ENCODE data around the gene MAD1L1. TPM values are rescaled to one million over a fixed set of nuclear protein-coding genes. Genes with fewer than 3 reads are reported as not detected.
A peak's percentile ranks its signal among the peaks of the same experiment; 100 is the strongest.

The MAD1L1 gene
- total and polyA plus RNA-seq, 2 of the 4 experiments (the other 2 are of a cell fraction) = 29.0 to 40.9 TPM

- peak overlapping the region; percentile 50 for H2AK9ac ChIP-seq (replicated peaks; ENCODE audit: low read depth, low read length, poor library complexity)
- BruUV-seq (replicated peaks) = no TSS peak
- ATAC-seq (ENCODE audit: low read depth) (no peak), DNase-seq (no peak)
- TF ChIP-seq SMC3 (IDR thresholded peaks at IDR 0.05; ENCODE audit: low read depth, low read length) (no peak), RCOR1 (IDR thresholded peaks at IDR 0.05; ENCODE audit: insufficient replicate concordance, low read length) (no peak), MAFK (IDR thresholded peaks at IDR 0.05; ENCODE audit: low read depth, low read length) (no peak), POLR2A (IDR thresholded peaks at IDR 0.05; ENCODE audit: low read depth, low read length) (no peak), MXI1 (IDR thresholded peaks at IDR 0.05; ENCODE audit: borderline replicate concordance, low read depth, low read length) (no peak), FOS (IDR thresholded peaks at IDR 0.05; ENCODE audit: low read depth, low read length) (no peak), NFE2L2 (IDR thresholded peaks at IDR 0.05; ENCODE audit: low read depth, low read length) (no peak), RFX5 (IDR thresholded peaks at IDR 0.05; ENCODE audit: low read depth, low read length) (no peak), BHLHE40 (IDR thresholded peaks at IDR 0.05; ENCODE audit: low read depth, low read length) (no peak), CHD1 (IDR thresholded peaks at IDR 0.05; ENCODE audit: low read depth, low read length) (no peak)
- TF ChIP-seq, protein P1, sequence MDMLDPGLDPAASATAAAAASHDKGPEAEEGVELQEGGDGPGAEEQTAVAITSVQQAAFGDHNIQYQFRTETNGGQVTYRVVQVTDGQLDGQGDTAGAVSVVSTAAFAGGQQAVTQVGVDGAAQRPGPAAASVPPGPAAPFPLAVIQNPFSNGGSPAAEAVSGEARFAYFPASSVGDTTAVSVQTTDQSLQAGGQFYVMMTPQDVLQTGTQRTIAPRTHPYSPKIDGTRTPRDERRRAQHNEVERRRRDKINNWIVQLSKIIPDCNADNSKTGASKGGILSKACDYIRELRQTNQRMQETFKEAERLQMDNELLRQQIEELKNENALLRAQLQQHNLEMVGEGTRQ (IDR thresholded peaks at IDR 0.05; ENCODE audit: low read depth, low read length) = no peak
- TF ChIP-seq, protein P2, sequence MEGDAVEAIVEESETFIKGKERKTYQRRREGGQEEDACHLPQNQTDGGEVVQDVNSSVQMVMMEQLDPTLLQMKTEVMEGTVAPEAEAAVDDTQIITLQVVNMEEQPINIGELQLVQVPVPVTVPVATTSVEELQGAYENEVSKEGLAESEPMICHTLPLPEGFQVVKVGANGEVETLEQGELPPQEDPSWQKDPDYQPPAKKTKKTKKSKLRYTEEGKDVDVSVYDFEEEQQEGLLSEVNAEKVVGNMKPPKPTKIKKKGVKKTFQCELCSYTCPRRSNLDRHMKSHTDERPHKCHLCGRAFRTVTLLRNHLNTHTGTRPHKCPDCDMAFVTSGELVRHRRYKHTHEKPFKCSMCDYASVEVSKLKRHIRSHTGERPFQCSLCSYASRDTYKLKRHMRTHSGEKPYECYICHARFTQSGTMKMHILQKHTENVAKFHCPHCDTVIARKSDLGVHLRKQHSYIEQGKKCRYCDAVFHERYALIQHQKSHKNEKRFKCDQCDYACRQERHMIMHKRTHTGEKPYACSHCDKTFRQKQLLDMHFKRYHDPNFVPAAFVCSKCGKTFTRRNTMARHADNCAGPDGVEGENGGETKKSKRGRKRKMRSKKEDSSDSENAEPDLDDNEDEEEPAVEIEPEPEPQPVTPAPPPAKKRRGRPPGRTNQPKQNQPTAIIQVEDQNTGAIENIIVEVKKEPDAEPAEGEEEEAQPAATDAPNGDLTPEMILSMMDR (conservative IDR thresholded peaks at IDR 0.05; ENCODE audit: low read depth, low read length) = no peak
- TF ChIP-seq, protein P3, sequence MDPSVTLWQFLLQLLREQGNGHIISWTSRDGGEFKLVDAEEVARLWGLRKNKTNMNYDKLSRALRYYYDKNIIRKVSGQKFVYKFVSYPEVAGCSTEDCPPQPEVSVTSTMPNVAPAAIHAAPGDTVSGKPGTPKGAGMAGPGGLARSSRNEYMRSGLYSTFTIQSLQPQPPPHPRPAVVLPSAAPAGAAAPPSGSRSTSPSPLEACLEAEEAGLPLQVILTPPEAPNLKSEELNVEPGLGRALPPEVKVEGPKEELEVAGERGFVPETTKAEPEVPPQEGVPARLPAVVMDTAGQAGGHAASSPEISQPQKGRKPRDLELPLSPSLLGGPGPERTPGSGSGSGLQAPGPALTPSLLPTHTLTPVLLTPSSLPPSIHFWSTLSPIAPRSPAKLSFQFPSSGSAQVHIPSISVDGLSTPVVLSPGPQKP (IDR thresholded peaks at IDR 0.05; ENCODE audit: borderline replicate concordance, low read depth, low read length) = no peak
- H4K5ac ChIP-seq (ENCODE audit: low read depth, low read length) = no peak overlapping the region
- ChIA-PET POLR2A (ENCODE audit: unreplicated experiment) (no interaction called here), CTCF (no interaction called here)
- H3K4me1 ChIP-seq (ENCODE audit: control insufficient read depth, insufficient read depth, low read length) = no peaks in the 10 kb centered on the region
- dilution Hi-C loops (cut with HindIII; ENCODE audit: low sequenced_read_pairs, unreplicated experiment) = no loop called here
- no peak overlapping the region for H2AFZ ChIP-seq (replicated peaks; ENCODE audit: low read length, poor library complexity)
- H3K18ac ChIP-seq (ENCODE audit: low read depth, low read length) = no peak overlapping the region
- no peak overlapping the region for H3K27ac ChIP-seq (ENCODE audit: insufficient read depth, low read length)
- in situ Hi-C loops (cut with MboI; ENCODE audit: low sequenced_read_pairs) = no loop called here
- H2BK20ac ChIP-seq (ENCODE audit: low read depth, low read length) = no peak overlapping the region
- H3K23ac ChIP-seq (ENCODE audit: low read depth, low read length) = no peak overlapping the region
- H4K8ac ChIP-seq (ENCODE audit: low read depth in 2 of 2, low read length in 2 of 2) = no peak overlapping the region
- 91% methylated on average over 10 of the region's 29 CpGs; no CpG with 5 or more reads in 1 of the 2 experiments for WGBS, 2 experiments (ENCODE audit: extremely low coverage in 2 of 2, insufficient read length in 1 of 2)
- no peak overlapping the region for H2BK120ac ChIP-seq (ENCODE audit: low read depth, low read length)
- H3K27me3 ChIP-seq (ENCODE audit: control insufficient read depth, insufficient read depth, low read length) = no peaks in the 10 kb centered on the region
- H3K9me1 ChIP-seq (ENCODE audit: insufficient read depth, low read length) = no peaks in the 10 kb centered on the region
- H3K36me3 ChIP-seq (ENCODE audit: control insufficient read depth, insufficient read depth, low read length) = no peaks in the 10 kb centered on the region; the same call in 1 of the 2 replicates
- no peak overlapping the region for H3K4me2 ChIP-seq (ENCODE audit: low read depth, low read length)
- peaks cover 0 to 4% of the 10 kb centered on the region in 2 experiments; a peak in 1 of 4 replicates for H3K79me1 ChIP-seq (ENCODE audit: low read depth in 1 of 2, low read length in 2 of 2)
- H4K91ac ChIP-seq (ENCODE audit: insufficient read depth, low read depth, low read length) = no peak overlapping the region
- H3K14ac ChIP-seq (replicated peaks; ENCODE audit: low read depth, low read length) = no peak overlapping the region
- no peak overlapping the region for H3K4me3 ChIP-seq (ENCODE audit: insufficient read depth, low read depth, low read length)
- no peaks in the 10 kb centered on the region for H3K9me3 ChIP-seq (ENCODE audit: control insufficient read depth, insufficient read depth, low read length)
- H3K56ac ChIP-seq (ENCODE audit: extremely low read depth, insufficient read depth, low read length) = no peak overlapping the region
- no peaks in the 10 kb centered on the region; the same call in 1 of the 2 replicates for H4K20me1 ChIP-seq (ENCODE audit: insufficient read depth, low read length)
- intact Hi-C loops (cut with micrococcal nuclease) = no loop called here
- H3K9ac ChIP-seq (ENCODE audit: low read depth, low read length) = no peak overlapping the region
- no peak overlapping the region for H2BK5ac ChIP-seq (ENCODE audit: low read depth, low read length, poor library complexity, severe bottlenecking)
- H2BK15ac ChIP-seq (ENCODE audit: low read depth, low read length) = no peak overlapping the region
- H3K4ac ChIP-seq (ENCODE audit: low read depth, low read length) = no peak overlapping the region
- no peak overlapping the region for H2AK5ac ChIP-seq (ENCODE audit: low read depth, low read length)
These were observed 227.7 kb downstream of the MAD1L1 start for GRCh38 chr7:2004841-2005725.
